ENCODE measurements around the gene SCFD1.

- no peak for TF ChIP-seq POLR2A (IDR thresholded peaks at IDR 0.05; ENCODE audit: low read depth, low read length)
- TF ChIP-seq POLR2AphosphoS5 (IDR thresholded peaks at IDR 0.05; ENCODE audit: low read depth, low read length) = no peak
Observed at GRCh38 chr14:30657050-30657449, 34.9 kb downstream of the SCFD1 start.
